Activated CD8-positive, alpha-beta memory T cell treated with anti-CD3 and anti-CD28 coated beads for 24 hours (primary cell): ENCODE data around the gene SLC25A30.
A peak's percentile ranks its signal among the peaks of the same experiment; 100 is the strongest.
"Not testable (repeated sequence)": the region's sequence is repeated elsewhere in the genome, so short reads cannot be mapped to it uniquely, and the experiment has no call there.

Source experiments
- DNase-seq: peaks from one replicate; pipeline ENCODE4 v3.0.0-alpha.2; 2020

SLC25A30 gene

GRCh38 chr13:45390348-45390747, 27.8 kb downstream of the SLC25A30 start:
- not testable (repeated sequence) for DNase-seq

GRCh38 chr13:45388664-45389063, 29.5 kb downstream of the SLC25A30 start:
- no peak for DNase-seq

DNA sequence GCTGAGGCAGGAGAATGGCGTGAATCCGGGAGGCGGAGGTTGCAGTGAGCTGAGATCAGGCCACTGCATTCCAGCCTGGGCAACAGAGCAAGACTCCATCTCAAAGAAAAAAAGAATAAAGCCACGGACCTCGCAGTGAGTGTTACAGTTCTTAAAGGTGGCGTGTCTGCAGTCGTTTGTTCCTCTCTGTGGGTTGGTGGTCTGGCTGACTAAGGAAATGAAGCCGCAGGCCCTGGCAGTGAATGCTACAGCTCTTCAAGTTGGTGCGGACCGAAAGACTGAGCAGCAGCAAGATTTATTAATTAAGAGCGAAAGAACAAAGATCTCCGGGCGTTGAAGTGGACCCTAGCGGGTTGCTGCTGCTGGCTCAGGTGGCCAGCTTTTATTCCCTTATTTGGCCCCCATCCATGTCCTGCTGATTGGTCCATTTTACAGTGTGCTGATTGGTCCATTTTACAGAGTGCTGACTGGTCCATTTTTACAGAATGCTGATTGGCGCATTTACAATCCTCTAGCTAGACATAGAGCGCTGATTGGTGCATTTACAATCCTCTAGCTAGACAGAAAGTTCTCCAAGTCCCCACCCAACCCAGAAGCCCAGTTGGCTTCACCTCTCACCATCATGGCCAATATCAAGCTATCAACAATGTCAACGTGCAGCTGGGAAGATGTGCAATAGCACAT, 31.1 kb downstream of the SLC25A30 start:
- DNase-seq, result not testable (repeated sequence)

GRCh38 chr13:45385907-45386553, 32.1 kb downstream of the SLC25A30 start:
- no peak for DNase-seq

DNA sequence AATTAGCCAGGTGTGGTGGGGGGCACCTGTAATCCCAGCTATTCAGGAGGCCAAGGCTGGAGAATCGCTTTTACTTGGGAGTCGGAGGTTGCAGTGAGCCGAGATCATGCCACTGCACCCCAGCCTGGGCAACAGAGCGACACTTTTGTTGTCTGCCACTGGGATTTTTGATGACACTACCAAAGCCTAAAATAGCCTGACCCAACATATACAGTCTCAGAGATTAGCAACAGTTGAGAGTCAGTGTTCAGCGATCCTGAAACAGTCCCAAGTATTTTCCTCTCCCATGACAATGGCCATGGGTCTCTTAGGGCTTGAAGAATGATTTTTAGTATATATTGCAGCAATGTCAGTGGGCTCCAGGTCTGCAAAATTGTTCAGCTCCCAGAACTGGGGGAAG, 32.9 kb downstream of the SLC25A30 start:
- DNase-seq, result no peak

- DNase-seq, result no peak
These were observed 33.5 kb downstream of the SLC25A30 start for GRCh38 chr13:45384474-45385174.

- DNase-seq, result not testable (repeated sequence)
These were observed 35.4 kb downstream of the SLC25A30 start for GRCh38 chr13:45382739-45383138.

- DNase-seq, result peak; percentile 13
These were observed 37.0 kb downstream of the SLC25A30 start for GRCh38 chr13:45381196-45381595.

- not testable (repeated sequence) for DNase-seq
These were observed 37.5 kb downstream of the SLC25A30 start for GRCh38 chr13:45380708-45381107.

DNA sequence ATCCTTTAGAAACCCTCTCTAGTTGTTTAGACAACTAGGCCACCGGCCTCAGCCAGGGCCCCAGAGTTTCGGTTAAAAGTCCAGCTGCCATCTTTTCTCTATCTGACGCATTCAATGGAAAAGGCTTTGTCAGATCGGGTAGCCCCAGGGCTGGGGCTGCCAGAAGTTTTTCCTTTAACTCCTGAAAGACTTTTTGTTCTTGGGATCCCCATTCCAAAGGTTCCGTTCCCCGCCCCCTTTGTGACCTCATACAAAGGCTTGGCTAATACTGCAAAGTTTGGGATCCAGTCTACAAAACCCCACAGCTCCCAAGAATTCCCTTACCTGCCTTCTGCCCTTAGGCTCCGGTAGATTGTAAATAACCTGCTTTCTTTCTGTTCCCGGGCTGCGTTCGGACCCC, 38.7 kb downstream of the SLC25A30 start:
- peak; percentile 24 for DNase-seq

DNA sequence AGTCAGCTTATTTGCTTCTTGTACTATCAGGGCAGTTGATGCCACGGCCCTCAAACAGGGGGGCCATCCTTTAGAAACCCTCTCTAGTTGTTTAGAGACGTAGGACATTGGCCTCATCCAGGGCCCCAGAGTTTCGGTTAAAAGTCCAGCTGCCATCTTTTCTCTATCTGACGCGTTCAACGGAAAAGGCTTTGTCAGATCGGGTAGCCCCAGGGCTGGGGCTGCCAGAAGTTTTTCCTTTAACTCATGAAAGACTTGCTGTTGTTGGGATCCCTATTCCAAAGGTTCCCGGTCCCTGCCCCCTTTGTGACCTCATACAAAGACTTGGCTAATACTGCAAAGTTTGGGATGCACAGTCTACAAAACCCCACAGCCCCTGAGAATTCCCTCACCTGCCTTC, 39.4 kb downstream of the SLC25A30 start:
- DNase-seq, result not testable (repeated sequence)

- DNase-seq, result not testable (repeated sequence)
These were observed 40.9 kb downstream of the SLC25A30 start for GRCh38 chr13:45377314-45377713.

DNA sequence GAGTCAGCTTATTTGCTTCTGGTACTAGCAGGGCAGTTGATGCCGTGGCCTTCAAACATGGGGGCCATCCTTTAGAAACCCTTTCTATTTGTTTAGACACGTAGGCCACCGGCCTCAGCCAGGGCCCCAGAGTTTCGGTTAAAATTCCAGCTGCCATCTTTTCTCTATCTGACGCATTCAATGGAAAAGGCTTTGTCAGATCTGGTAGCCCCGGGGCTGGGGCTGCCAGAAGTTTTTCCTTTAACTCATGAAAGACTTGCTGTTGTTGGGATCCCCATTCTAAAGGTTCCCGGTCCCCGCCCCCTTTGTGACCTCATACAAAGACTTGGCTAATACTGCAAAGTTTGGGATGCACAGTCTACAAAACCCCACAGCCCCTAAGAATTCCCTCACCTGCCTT, 41.5 kb downstream of the SLC25A30 start:
- not testable (repeated sequence) for DNase-seq

GRCh38 chr13:45374917-45375316, 43.3 kb downstream of the SLC25A30 start:
- no peak for DNase-seq

DNA sequence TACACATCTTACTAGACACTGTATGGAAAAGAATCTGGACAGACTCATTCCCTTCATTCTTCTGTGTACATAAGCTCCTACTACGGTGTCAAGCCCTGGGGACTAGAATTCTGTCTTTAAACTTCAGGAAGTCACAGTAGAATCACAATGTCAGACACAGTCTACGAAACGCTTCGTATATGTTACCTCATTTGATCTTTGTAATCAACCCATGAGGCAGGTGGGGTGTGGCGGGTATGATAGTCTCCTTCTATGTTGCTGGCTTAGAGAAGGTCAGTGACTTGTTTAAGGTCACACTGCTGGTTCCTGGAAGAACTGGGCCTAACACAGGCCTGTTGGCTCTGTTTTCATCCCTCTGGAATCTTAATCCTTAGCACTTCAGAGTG, 45.0 kb downstream of the SLC25A30 start:
- no peak for DNase-seq

- no peak for DNase-seq
These were observed 45.7 kb downstream of the SLC25A30 start for GRCh38 chr13:45372189-45373161.

DNA sequence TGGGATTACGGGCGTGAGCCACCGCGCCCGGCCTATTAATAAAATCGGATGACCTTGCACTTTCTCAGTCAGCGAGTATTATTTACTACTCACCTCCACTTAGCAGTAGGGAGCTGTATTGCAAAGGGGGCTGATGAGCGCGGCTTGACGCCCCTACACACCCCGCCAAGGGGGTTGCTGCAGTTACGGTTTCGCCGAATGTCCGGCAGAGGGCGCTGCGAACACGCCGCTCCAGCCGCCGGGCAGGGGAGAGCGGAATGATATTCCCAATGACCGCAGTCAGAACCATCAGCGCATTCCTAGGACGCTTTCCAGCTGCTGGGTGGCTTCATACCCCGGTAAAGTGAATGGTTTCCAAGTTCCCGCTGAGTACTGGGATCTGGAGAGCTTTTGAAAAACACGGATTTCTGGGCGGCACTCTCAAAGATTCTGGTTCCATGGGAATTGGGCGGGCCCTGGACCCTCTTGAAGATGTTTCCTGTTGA, 47.2 kb downstream of the SLC25A30 start:
- DNase-seq, result peak; percentile 83

DNA sequence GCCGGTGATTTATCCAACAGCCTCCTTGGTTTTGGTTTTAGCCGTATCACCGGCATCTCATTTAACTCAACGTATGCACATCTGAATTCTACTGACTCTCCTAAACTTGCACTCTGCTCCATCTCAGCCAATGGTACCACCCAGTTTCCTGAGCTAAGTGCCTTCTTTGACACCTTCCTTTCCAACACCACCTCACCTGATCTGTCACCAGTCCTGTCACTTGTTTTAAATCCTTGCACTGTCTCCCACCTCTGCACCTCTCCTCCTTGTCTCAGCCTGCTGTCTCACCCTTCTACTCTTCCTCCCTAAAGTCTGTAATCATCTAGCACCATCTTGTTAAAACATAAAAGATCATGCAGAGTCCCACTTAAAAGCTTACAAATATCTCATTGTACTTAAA, 49.1 kb downstream of the SLC25A30 start:
- DNase-seq, result no peak

GRCh38 chr13:45368571-45368970, 49.6 kb downstream of the SLC25A30 start:
- DNase-seq, result no peak

DNA sequence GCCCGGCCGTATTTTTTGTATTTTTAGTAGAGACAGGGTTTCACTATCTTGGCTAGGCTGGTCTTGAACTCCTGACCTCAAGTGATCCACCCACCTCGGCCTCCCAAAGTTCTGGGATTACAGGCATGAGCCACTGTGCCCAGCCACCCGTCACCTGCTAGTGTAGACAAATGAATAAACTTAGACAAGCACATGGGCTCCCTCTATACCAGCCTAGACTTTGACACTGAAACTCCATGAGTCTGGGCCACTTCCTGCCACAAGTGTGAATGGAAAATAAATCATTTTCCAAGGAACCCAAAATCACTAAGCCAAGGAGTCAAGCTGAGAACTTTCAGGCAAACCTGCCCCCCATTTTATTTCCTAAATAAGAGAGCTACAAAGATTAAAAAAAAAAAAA, 50.2 kb downstream of the SLC25A30 start:
- no peak for DNase-seq

GRCh38 chr13:45367358-45367757, 50.8 kb downstream of the SLC25A30 start:
- DNase-seq, result peak; percentile 88

DNA sequence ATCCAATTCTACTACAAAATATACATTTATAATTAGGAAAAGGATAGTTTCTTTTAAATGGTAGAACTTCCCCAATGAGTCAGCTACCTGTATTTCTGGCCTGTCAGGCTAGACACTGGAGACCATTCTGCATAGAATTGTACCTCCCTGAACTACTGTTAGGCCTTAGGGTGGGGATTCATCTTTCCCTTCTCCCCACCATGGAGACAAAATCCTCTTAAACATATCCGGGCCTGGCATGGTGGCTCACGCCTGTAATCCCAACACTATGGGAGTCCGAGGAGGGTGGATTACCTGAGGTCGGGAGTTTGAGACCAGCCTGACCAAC, 52.7 kb downstream of the SLC25A30 start:
- DNase-seq, result no peak
